ENCODE results near the gene CTIF.

The CTIF gene

DNA sequence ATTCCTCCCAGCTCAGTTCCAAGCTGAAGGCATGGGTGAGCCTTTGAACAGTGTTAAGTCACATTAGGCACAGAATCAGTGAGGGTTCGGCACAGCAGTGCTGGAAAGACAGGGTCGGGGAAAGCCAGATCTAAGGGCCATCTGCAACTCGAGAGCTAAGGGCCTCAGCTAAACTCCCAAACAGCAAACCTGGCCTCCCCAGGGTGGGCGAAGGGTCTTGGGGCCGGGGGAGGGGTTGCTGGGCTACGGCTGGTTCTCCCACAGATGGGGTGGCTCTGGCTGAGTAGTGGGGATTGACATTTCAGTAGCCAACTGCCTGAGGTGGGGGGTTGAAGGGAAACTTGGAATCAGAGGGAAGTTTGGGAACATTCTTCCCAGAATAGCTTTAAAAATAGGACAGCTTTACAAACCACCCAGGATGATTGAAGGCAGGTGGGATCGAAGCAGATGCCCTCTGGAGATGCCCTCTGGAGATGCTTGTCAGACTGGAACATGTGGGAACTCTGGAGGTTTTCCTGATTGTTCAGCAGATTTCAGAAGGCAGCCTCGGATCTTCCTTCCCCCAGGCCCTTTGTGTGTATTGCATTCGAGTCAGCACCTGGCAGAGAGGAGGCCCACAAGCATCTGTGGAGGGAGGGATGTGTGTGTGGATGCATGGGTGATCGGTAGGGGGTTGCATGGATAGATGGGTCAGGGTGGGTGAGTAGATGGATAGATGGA, 255.6 kb downstream of the CTIF start:
- no peaks in the 10 kb centered on the region for H3K79me1 ChIP-seq (ENCODE audit: low read depth, low read length)
- no peak overlapping the region for H2BK15ac ChIP-seq (ENCODE audit: low read length)
- H3K9ac ChIP-seq (ENCODE audit: low read depth, low read length, poor library complexity) = no peak overlapping the region
- no peak overlapping the region for H2BK120ac ChIP-seq (ENCODE audit: low read depth, low read length)
- no peaks in the 10 kb centered on the region for H3K27me3 ChIP-seq (ENCODE audit: control insufficient read depth in 3 of 3, insufficient read depth in 3 of 3, low read depth in 1 of 3, low read length in 3 of 3)
- no peaks in the 10 kb centered on the region for H3K36me3 ChIP-seq (replicated peaks in 1 of 2; ENCODE audit: control insufficient read depth in 2 of 2, insufficient read depth in 2 of 2, low read length in 2 of 2)
- no peak overlapping the region for H3K14ac ChIP-seq (ENCODE audit: low read length)
- H3K4me1 ChIP-seq (ENCODE audit: control insufficient read depth in 2 of 2, insufficient read depth in 1 of 2, low read depth in 1 of 2, low read length in 2 of 2) = no peaks in the 10 kb centered on the region
- no peak overlapping the region for H3K27ac ChIP-seq (replicated peaks; ENCODE audit: low read length)
- no peak overlapping the region for H3K4ac ChIP-seq (ENCODE audit: low read length)
- no peak for DNase-seq (ENCODE audit: low spot score)
- no peak overlapping the region for H2AK5ac ChIP-seq (ENCODE audit: low read depth, low read length)
- no CpG with 5 or more reads among the region's 10 CpGs for WGBS, 2 donors (ENCODE audit: extremely low coverage in 2 of 2, insufficient read length in 2 of 2, insufficient replicate concordance in 1 of 2)
- no peak overlapping the region for H2BK12ac ChIP-seq (ENCODE audit: low read length)
- no peak overlapping the region for H3K4me2 ChIP-seq (ENCODE audit: insufficient read depth, low read length, poor library complexity, severe bottlenecking)
- H3K18ac ChIP-seq (ENCODE audit: low read length) = no peak overlapping the region
- H3K23ac ChIP-seq (ENCODE audit: low read depth, low read length, poor library complexity) = no peak overlapping the region
- H4K8ac ChIP-seq (ENCODE audit: low read depth, low read length) = no peak overlapping the region
- H2BK5ac ChIP-seq (ENCODE audit: low read length) = no peak overlapping the region
- no peaks in the 10 kb centered on the region for H3K9me3 ChIP-seq (replicated peaks in 1 of 2; ENCODE audit: control insufficient read depth in 2 of 2, insufficient read depth in 1 of 2, low read depth in 1 of 2, low read length in 2 of 2)
- H3K4me3 ChIP-seq (ENCODE audit: low read length in 2 of 2) = no peak overlapping the region
- H2AFZ ChIP-seq (ENCODE audit: low read length) = no peak overlapping the region
- no peak overlapping the region for H4K91ac ChIP-seq (ENCODE audit: low read depth, low read length, poor library complexity)

DNA sequence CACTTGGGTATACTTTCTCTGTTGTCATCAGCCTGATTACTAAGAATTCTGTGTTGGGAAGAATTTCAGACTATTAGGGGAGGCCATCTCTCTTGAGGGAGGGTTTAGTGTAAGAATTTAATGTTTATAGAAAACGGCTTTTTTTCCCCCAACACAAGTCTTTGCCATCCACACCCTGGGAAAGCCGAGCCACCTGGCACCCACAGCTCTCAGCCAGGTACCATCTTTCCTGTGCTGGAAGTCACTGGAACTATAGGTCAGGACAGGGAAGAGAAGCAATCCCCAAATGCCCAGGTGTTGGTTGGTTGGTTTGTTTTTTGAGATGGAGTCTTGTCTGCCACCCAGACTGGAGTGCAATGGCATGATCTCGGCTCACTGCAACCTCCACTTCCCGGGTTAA, 256.9 kb downstream of the CTIF start:
- no CpG with 5 or more reads among the region's 4 CpGs for WGBS, 2 donors (ENCODE audit: extremely low coverage in 2 of 2, insufficient read length in 2 of 2, insufficient replicate concordance in 1 of 2)
- H3K4ac ChIP-seq (ENCODE audit: low read length) = no peak overlapping the region

DNA sequence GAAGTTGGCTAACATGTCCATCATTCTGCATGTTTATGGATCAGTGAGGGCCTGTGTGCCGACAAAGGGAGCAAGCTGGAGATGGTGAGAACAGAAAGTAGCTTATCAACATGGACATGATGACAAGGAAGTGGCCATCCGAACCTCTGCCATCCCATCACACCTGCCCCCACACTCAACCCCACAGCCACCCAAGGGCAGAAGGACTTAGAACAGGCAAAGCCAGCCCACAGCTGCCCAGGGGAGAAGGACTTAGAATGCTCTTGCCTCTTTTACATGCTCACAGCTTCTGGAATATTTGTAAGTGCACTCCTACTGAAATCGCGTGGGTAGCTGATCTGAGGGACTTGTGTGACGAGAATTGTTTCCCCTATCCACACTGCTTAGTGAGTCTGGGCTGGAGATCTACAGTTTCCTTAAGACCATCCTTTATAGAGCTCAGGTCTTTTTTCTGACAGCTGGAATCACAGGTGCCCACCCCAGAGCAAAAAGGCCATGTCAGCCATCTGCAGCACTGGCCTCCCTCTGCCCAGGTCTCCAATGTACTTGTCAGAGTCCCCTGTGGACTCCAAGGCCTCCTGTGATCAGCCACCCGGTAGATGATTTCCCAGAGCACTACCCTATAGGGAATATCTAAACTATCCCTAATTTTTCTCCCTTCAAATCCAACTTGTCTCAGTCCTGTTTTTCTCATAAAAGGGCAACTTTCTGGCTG, 257.8 kb downstream of the CTIF start:
- Histone ChIP-seq H3K79me1 (ENCODE audit: low read depth, low read length) (no peaks in the 10 kb centered on the region), H3K4me1 (ENCODE audit: control insufficient read depth in 2 of 2, insufficient read depth in 1 of 2, low read depth in 1 of 2, low read length in 2 of 2) (no peaks in the 10 kb centered on the region)

More for the DNA sequence above, 256.9 kb downstream of the CTIF start:
- no peak overlapping the region for H2AFZ ChIP-seq (ENCODE audit: low read length)
- H3K9ac ChIP-seq (ENCODE audit: low read depth, low read length, poor library complexity) = no peak overlapping the region
- H3K27ac ChIP-seq (replicated peaks; ENCODE audit: low read length) = no peak overlapping the region
- no peak overlapping the region for H3K4me2 ChIP-seq (ENCODE audit: insufficient read depth, low read length, poor library complexity, severe bottlenecking)
- no peak overlapping the region for H2BK5ac ChIP-seq (ENCODE audit: low read length)
- no peaks in the 10 kb centered on the region for H3K9me3 ChIP-seq (replicated peaks in 1 of 2; ENCODE audit: control insufficient read depth in 2 of 2, insufficient read depth in 1 of 2, low read depth in 1 of 2, low read length in 2 of 2)
- H4K91ac ChIP-seq (ENCODE audit: low read depth, low read length, poor library complexity) = no peak overlapping the region
- H2BK12ac ChIP-seq (ENCODE audit: low read length) = no peak overlapping the region
- H3K79me1 ChIP-seq (ENCODE audit: low read depth, low read length) = no peaks in the 10 kb centered on the region
- H2AK5ac ChIP-seq (ENCODE audit: low read depth, low read length) = no peak overlapping the region
- H3K27me3 ChIP-seq (ENCODE audit: control insufficient read depth in 3 of 3, insufficient read depth in 3 of 3, low read depth in 1 of 3, low read length in 3 of 3) = no peaks in the 10 kb centered on the region
- H2BK15ac ChIP-seq (ENCODE audit: low read length) = no peak overlapping the region
- no peak overlapping the region for H3K18ac ChIP-seq (ENCODE audit: low read length)
- H4K8ac ChIP-seq (ENCODE audit: low read depth, low read length) = no peak overlapping the region
- H3K4me1 ChIP-seq (ENCODE audit: control insufficient read depth in 2 of 2, insufficient read depth in 1 of 2, low read depth in 1 of 2, low read length in 2 of 2) = no peaks in the 10 kb centered on the region
- H2BK120ac ChIP-seq (ENCODE audit: low read depth, low read length) = no peak overlapping the region
- H3K23ac ChIP-seq (ENCODE audit: low read depth, low read length, poor library complexity) = no peak overlapping the region
- no peak overlapping the region for H3K14ac ChIP-seq (ENCODE audit: low read length)
- H3K36me3 ChIP-seq (replicated peaks in 1 of 2; ENCODE audit: control insufficient read depth in 2 of 2, insufficient read depth in 2 of 2, low read length in 2 of 2) = no peaks in the 10 kb centered on the region
- no peak overlapping the region for H3K4me3 ChIP-seq (ENCODE audit: low read length in 2 of 2)
- DNase-seq (ENCODE audit: low spot score) = no peak

DNA sequence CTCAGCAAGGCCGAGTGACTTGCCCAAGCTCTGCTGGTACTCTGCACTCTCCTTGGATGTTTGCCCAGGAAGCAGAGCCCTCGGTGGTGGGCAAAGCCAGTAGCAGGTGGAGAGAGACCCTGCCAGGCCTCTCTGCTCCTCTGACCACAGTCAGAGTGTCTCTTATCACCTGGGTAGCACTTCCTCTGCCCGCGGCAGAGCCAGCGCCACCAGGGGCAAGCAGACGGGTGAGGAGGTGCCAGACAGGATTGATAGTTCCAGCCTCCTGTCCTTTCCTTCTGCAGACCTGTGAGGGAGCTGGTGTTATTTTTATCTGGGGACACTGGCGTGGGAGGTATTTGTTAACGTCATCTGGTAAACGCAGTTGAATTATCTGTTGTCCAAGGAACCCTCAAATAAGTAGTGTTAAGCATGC, 259.0 kb downstream of the CTIF start:
- DNase-seq (ENCODE audit: low spot score) = no peak
- peaks cover 4 to 6% of the 10 kb centered on the region in 2 donors for H3K4me1 ChIP-seq (ENCODE audit: control insufficient read depth in 2 of 2, insufficient read depth in 1 of 2, low read depth in 1 of 2, low read length in 2 of 2)
- no peaks in the 10 kb centered on the region for H3K9me3 ChIP-seq (replicated peaks in 1 of 2; ENCODE audit: control insufficient read depth in 2 of 2, insufficient read depth in 1 of 2, low read depth in 1 of 2, low read length in 2 of 2)

More for the DNA sequence above, 257.8 kb downstream of the CTIF start:
- Histone ChIP-seq H3K36me3 (replicated peaks in 1 of 2; ENCODE audit: control insufficient read depth in 2 of 2, insufficient read depth in 2 of 2, low read length in 2 of 2) (no peaks in the 10 kb centered on the region), H2BK120ac (ENCODE audit: low read depth, low read length) (no peak overlapping the region), H3K4ac (ENCODE audit: low read length) (no peak overlapping the region), H3K14ac (ENCODE audit: low read length) (no peak overlapping the region), H3K27ac (replicated peaks; ENCODE audit: low read length) (no peak overlapping the region), H3K9me3 (replicated peaks in 1 of 2; ENCODE audit: control insufficient read depth in 2 of 2, insufficient read depth in 1 of 2, low read depth in 1 of 2, low read length in 2 of 2) (no peaks in the 10 kb centered on the region), H3K4me3 (ENCODE audit: low read length in 2 of 2) (no peak overlapping the region), H4K8ac (ENCODE audit: low read depth, low read length) (no peak overlapping the region), H2BK15ac (ENCODE audit: low read length) (no peak overlapping the region), H2AFZ (ENCODE audit: low read length) (no peak overlapping the region), H3K9ac (ENCODE audit: low read depth, low read length, poor library complexity) (no peak overlapping the region), H3K27me3 (ENCODE audit: control insufficient read depth in 3 of 3, insufficient read depth in 3 of 3, low read depth in 1 of 3, low read length in 3 of 3) (no peaks in the 10 kb centered on the region), H3K23ac (ENCODE audit: low read depth, low read length, poor library complexity) (no peak overlapping the region), H2BK12ac (ENCODE audit: low read length) (no peak overlapping the region), H2AK5ac (ENCODE audit: low read depth, low read length) (no peak overlapping the region), H3K18ac (ENCODE audit: low read length) (no peak overlapping the region), H4K91ac (ENCODE audit: low read depth, low read length, poor library complexity) (no peak overlapping the region), H2BK5ac (ENCODE audit: low read length) (no peak overlapping the region), H3K4me2 (ENCODE audit: insufficient read depth, low read length, poor library complexity, severe bottlenecking) (no peak overlapping the region)
- no CpG with 5 or more reads among the region's 6 CpGs for WGBS, 2 donors (ENCODE audit: extremely low coverage in 2 of 2, insufficient read length in 2 of 2, insufficient replicate concordance in 1 of 2)
- no peak for DNase-seq (ENCODE audit: low spot score)

More for the DNA sequence above, 259.0 kb downstream of the CTIF start:
- Histone ChIP-seq H2BK5ac (ENCODE audit: low read length) (no peak overlapping the region), H3K14ac (ENCODE audit: low read length) (no peak overlapping the region), H2BK12ac (ENCODE audit: low read length) (no peak overlapping the region), H2BK15ac (ENCODE audit: low read length) (no peak overlapping the region), H4K91ac (ENCODE audit: low read depth, low read length, poor library complexity) (no peak overlapping the region), H3K23ac (ENCODE audit: low read depth, low read length, poor library complexity) (no peak overlapping the region), H3K27ac (replicated peaks; ENCODE audit: low read length) (no peak overlapping the region), H3K79me1 (ENCODE audit: low read depth, low read length) (no peaks in the 10 kb centered on the region), H3K9ac (ENCODE audit: low read depth, low read length, poor library complexity) (no peak overlapping the region), H3K36me3 (replicated peaks in 1 of 2; ENCODE audit: control insufficient read depth in 2 of 2, insufficient read depth in 2 of 2, low read length in 2 of 2) (no peaks in the 10 kb centered on the region), H2AFZ (ENCODE audit: low read length) (no peak overlapping the region), H3K4ac (ENCODE audit: low read length) (no peak overlapping the region), H3K27me3 (ENCODE audit: control insufficient read depth in 3 of 3, insufficient read depth in 3 of 3, low read depth in 1 of 3, low read length in 3 of 3) (no peaks in the 10 kb centered on the region), H2BK120ac (ENCODE audit: low read depth, low read length) (no peak overlapping the region), H3K18ac (ENCODE audit: low read length) (no peak overlapping the region), H2AK5ac (ENCODE audit: low read depth, low read length) (no peak overlapping the region), H3K4me2 (ENCODE audit: insufficient read depth, low read length, poor library complexity, severe bottlenecking) (no peak overlapping the region), H4K8ac (ENCODE audit: low read depth, low read length) (no peak overlapping the region), H3K4me3 (ENCODE audit: low read length in 2 of 2) (no peak overlapping the region)
- no CpG with 5 or more reads among the region's 9 CpGs for WGBS, 2 donors (ENCODE audit: extremely low coverage in 2 of 2, insufficient read length in 2 of 2, insufficient replicate concordance in 1 of 2)
